RCC 7860 (cell line): Measurements from ENCODE around the gene GUK1.
A peak's percentile ranks its signal among the peaks of the same experiment; 100 is the strongest.

Experiments used
- DNase-seq: peaks from one replicate; pipeline ENCODE4 v3.0.0-alpha.2; 2015; ENCODE audit warnings: low spot score
- FAIRE-seq: peaks from 2 replicates; lab custom pipeline; 2012; peaks lifted over from hg19 to GRCh38; lab: Jason Lieb, UNC

Gene GUK1

GRCh38 chr1:228123505-228123904 lies 16.6 kb upstream of the GUK1 start:
- no peak for FAIRE-seq
- DNase-seq, result no peak

GRCh38 chr1:228125185-228125584 lies 14.9 kb upstream of the GUK1 start:
- FAIRE-seq, result no peak
- no peak for DNase-seq

- FAIRE-seq, result no peak
- DNase-seq, result no peak
These were observed 8.3 kb upstream of the GUK1 start for GRCh38 chr1:228131766-228132165.

- FAIRE-seq (no peak), DNase-seq (no peak)
These were observed 5.5 kb upstream of the GUK1 start for GRCh38 chr1:228134591-228134990.

GRCh38 chr1:228136901-228137300 lies 3.2 kb upstream of the GUK1 start:
- FAIRE-seq, result no peak
- no peak for DNase-seq

- FAIRE-seq (no peak), DNase-seq (no peak)
These were observed 611 bp upstream of the GUK1 start for GRCh38 chr1:228139406-228139930.

- FAIRE-seq (no peak), DNase-seq (no peak)
These were observed 696 bp downstream of the GUK1 start for GRCh38 chr1:228140724-228141225.

- DNase-seq (peak; percentile 88), FAIRE-seq (peak; percentile 81)
These were observed 1.4 kb downstream of the GUK1 start for GRCh38 chr1:228141226-228142044.

- FAIRE-seq (no peak), DNase-seq (no peak)
These were observed 2.1 kb downstream of the GUK1 start for GRCh38 chr1:228142155-228142691.

GRCh38 chr1:228142701-228143136 lies 2.6 kb downstream of the GUK1 start:
- no peak for FAIRE-seq
- DNase-seq, result no peak

GRCh38 chr1:228143480-228144192 lies 3.6 kb downstream of the GUK1 start:
- FAIRE-seq (no peak), DNase-seq (no peak)

- no peak for FAIRE-seq
- no peak for DNase-seq
These were observed 4.3 kb downstream of the GUK1 start for GRCh38 chr1:228144193-228144992.

GRCh38 chr1:228144993-228145343 lies 4.9 kb downstream of the GUK1 start:
- no peak for FAIRE-seq
- DNase-seq, result no peak

GRCh38 chr1:228145463-228146416 lies 5.7 kb downstream of the GUK1 start:
- no peak for FAIRE-seq
- DNase-seq, result no peak

GRCh38 chr1:228146417-228147150 lies 6.5 kb downstream of the GUK1 start:
- FAIRE-seq, result no peak
- DNase-seq, result no peak

- FAIRE-seq (no peak), DNase-seq (no peak)
These were observed 7.1 kb downstream of the GUK1 start for GRCh38 chr1:228147151-228147693.

- DNase-seq, result no peak
- FAIRE-seq, result no peak
These were observed 7.7 kb downstream of the GUK1 start for GRCh38 chr1:228147768-228148167.

- no peak for FAIRE-seq
- DNase-seq, result no peak
These were observed 8.2 kb downstream of the GUK1 start for GRCh38 chr1:228148196-228148861.
